DND-41 (cell line): Measurements from ENCODE around the gene DPYD.

Source experiments
- ATAC-seq: fragments of 200-7000 bp; cut with Tn5 transposase; 3 replicates; pipeline ENCODE4 v1.9.1; 2021; ENCODE audit warnings: low read depth; ENCODE audit not compliant: insufficient read depth
- DNase-seq: peaks from one replicate; pipeline ENCODE4 v3.0.0-alpha.2; 2020
- H2AFZ ChIP-seq: 2 replicates; pipeline ENCODE4 v1.6.0; 2012; ENCODE audit warnings: low read depth, low read length
- H3K27ac ChIP-seq: 2 replicates; pipeline ENCODE4 v1.5.1; 2012; ENCODE audit warnings: low read length, inconsistent platforms
- H3K27me3 ChIP-seq: fragments of 200-600 bp; sonication (generic); 2 replicates; pipeline ENCODE4 v1.6.0; 2012; ENCODE audit warnings: low read length, mild to moderate bottlenecking, inconsistent platforms; ENCODE audit not compliant: insufficient read depth, poor library complexity
- H3K36me3 ChIP-seq: 2 replicates; pipeline ENCODE4 v1.5.1; 2012; ENCODE audit warnings: low read length, inconsistent platforms; ENCODE audit not compliant: insufficient read depth
- H3K4me1 ChIP-seq: 2 replicates; pipeline ENCODE4 v1.5.1; 2012; ENCODE audit warnings: mild to moderate bottlenecking, low read length; ENCODE audit not compliant: insufficient read depth
- H3K4me2 ChIP-seq: 2 replicates; pipeline ENCODE4 v1.6.0; 2012; ENCODE audit warnings: mild to moderate bottlenecking, moderate library complexity, low read length, inconsistent platforms; ENCODE audit not compliant: insufficient read depth
- H3K4me3 ChIP-seq, 2 experiments: fragments of 200-600 bp in 1 of 2; shearing (Covaris generic) in 1 of 2; 2 replicates each; pipeline ENCODE4 v1.5.1; 2012 to 2016; ENCODE audit warnings: inconsistent platforms in 2 of 2, low read length in 2 of 2, mild to moderate bottlenecking in 2 of 2, low read depth in 1 of 2, moderate library complexity in 1 of 2
- H3K79me2 ChIP-seq: 2 replicates; pipeline ENCODE4 v1.6.0; 2012; ENCODE audit warnings: low read length, inconsistent platforms; ENCODE audit not compliant: insufficient read depth
- H3K9ac ChIP-seq: 2 replicates; pipeline ENCODE4 v1.6.0; 2012; ENCODE audit warnings: low read depth, mild to moderate bottlenecking, inconsistent platforms, low read length, moderate library complexity
- H3K9me3 ChIP-seq: 2 replicates; pipeline ENCODE4 v1.5.1; 2012; ENCODE audit warnings: low read length, moderate library complexity, mild to moderate bottlenecking, inconsistent platforms; ENCODE audit not compliant: insufficient read depth, severe bottlenecking
- H4K20me1 ChIP-seq: 2 replicates; pipeline ENCODE4 v1.6.0; 2012; ENCODE audit warnings: low read length; ENCODE audit not compliant: insufficient read depth
- CTCF ChIP-seq: IDR thresholded peaks from 2 replicates; pipeline ENCODE4 v1.5.1; 2012; ENCODE audit warnings: borderline replicate concordance, low read length, moderate library complexity, mild to moderate bottlenecking; ENCODE audit not compliant: poor library complexity, severe bottlenecking; ENCODE audit errors: extremely low read depth
- EZH2 ChIP-seq: IDR thresholded peaks from 3 replicates; pipeline ENCODE4 v1.6.1; 2012; ENCODE audit warnings: borderline replicate concordance, low read depth, mild to moderate bottlenecking, moderate library complexity, low read length, inconsistent platforms; ENCODE audit not compliant: severe bottlenecking

Gene DPYD

GRCh38 chr1:97913506-97914139 is 7.2 kb downstream of the DPYD start:
- peaks cover 81% of the 10 kb centered on the region for H3K4me1 ChIP-seq
- H3K9ac ChIP-seq, result no peak overlapping the region
- no peaks in the 10 kb centered on the region for H3K27me3 ChIP-seq
- H2AFZ ChIP-seq, result no peak overlapping the region
- H3K79me2 ChIP-seq, result peaks cover 100% of the 10 kb centered on the region
- ATAC-seq, result no peak
- no peaks in the 10 kb centered on the region for H3K9me3 ChIP-seq
- no peaks in the 10 kb centered on the region for H4K20me1 ChIP-seq
- DNase-seq, result no peak
- H3K4me2 ChIP-seq, result 0 out of 2 replicates have a peak overlapping the region, but pooled peaks have one; percentile 2
- H3K36me3 ChIP-seq, result no peaks in the 10 kb centered on the region
- no peak overlapping the region for H3K4me3 ChIP-seq
- H3K27ac ChIP-seq, result peak overlapping the region; percentile 88
- TF ChIP-seq EZH2, result no peak

- Histone ChIP-seq H3K9me3 (no peaks in the 10 kb centered on the region), H3K4me1 (peaks cover 60% of the 10 kb centered on the region), H3K36me3 (no peaks in the 10 kb centered on the region), H2AFZ (peak overlapping the region; percentile 55), H3K79me2 (peaks cover 98% of the 10 kb centered on the region), H3K4me3 (peak overlapping the region; percentile 5 to 54; a peak in 3 of 4 replicates), H3K27ac (peak overlapping the region; percentile 88), H4K20me1 (no peaks in the 10 kb centered on the region), H3K27me3 (no peaks in the 10 kb centered on the region), H3K4me2 (peak overlapping the region; percentile 67), H3K9ac (peak overlapping the region; percentile 49)
- TF ChIP-seq EZH2 (no peak), CTCF (no peak)
- DNase-seq, result peak; percentile 68
- ATAC-seq, result peak; percentile 94
Measured at GRCh38 chr1:97911266-97912215, 9.3 kb downstream of the DPYD start.

- Histone ChIP-seq H3K4me3 (no peak overlapping the region), H3K9ac (no peak overlapping the region), H3K79me2 (peaks cover 96% of the 10 kb centered on the region), H2AFZ (no peak overlapping the region), H3K9me3 (no peaks in the 10 kb centered on the region), H3K4me2 (no peak overlapping the region), H4K20me1 (no peaks in the 10 kb centered on the region), H3K27me3 (no peaks in the 10 kb centered on the region), H3K27ac (no peak overlapping the region), H3K36me3 (no peaks in the 10 kb centered on the region), H3K4me1 (peaks cover 39% of the 10 kb centered on the region)
- TF ChIP-seq CTCF (no peak), EZH2 (no peak)
- DNase-seq (no peak), ATAC-seq (no peak)
Measured at GRCh38 chr1:97909266-97909665, 11.6 kb downstream of the DPYD start.

GRCh38 chr1:97907886-97908285 is 12.9 kb downstream of the DPYD start:
- no peak overlapping the region for H3K4me2 ChIP-seq
- H3K79me2 ChIP-seq, result peaks cover 96% of the 10 kb centered on the region
- no peaks in the 10 kb centered on the region; the same call in 1 of the 2 replicates for H4K20me1 ChIP-seq
- ATAC-seq (no peak), DNase-seq (no peak)
- H3K4me1 ChIP-seq, result peaks cover 26% of the 10 kb centered on the region
- H3K4me3 ChIP-seq, result no peak overlapping the region
- no peaks in the 10 kb centered on the region for H3K27me3 ChIP-seq
- H3K36me3 ChIP-seq, result no peaks in the 10 kb centered on the region
- H2AFZ ChIP-seq, result no peak overlapping the region
- TF ChIP-seq EZH2, result no peak
- no peak for TF ChIP-seq CTCF
- no peaks in the 10 kb centered on the region for H3K9me3 ChIP-seq
- no peak overlapping the region for H3K27ac ChIP-seq
- H3K9ac ChIP-seq, result no peak overlapping the region
